SK-N-SH (cell line): ENCODE measurements around the gene TRPC4. TPM values are rescaled to one million over a fixed set of nuclear protein-coding genes. Genes with fewer than 3 reads are reported as not detected.

Source experiments
- ELF1 ChIP-seq: IDR thresholded peaks from 2 replicates; pipeline ENCODE4 v1.4.0; 2012
- EP300 ChIP-seq, 2 experiments: IDR thresholded peaks; 2 replicates each; pipeline versions ENCODE4 v1.4.0 to v1.6.1; 2012; ENCODE audit warnings: borderline replicate concordance in 1 of 2, low read depth in 1 of 2, low read length in 1 of 2
- FOSL2 ChIP-seq: IDR thresholded peaks from 2 replicates; pipeline ENCODE4 v1.4.0; 2012; ENCODE audit warnings: low read depth, mild to moderate bottlenecking, moderate library complexity, borderline replicate concordance
- FOXM1 ChIP-seq: IDR thresholded peaks from 2 replicates; pipeline ENCODE4 v1.4.0; 2012; ENCODE audit warnings: low read depth, mild to moderate bottlenecking
- GATA2 ChIP-seq: sonication (generic); formaldehyde crosslinking; IDR thresholded peaks from 2 replicates; pipeline ENCODE4 v1.5.0; 2020; ENCODE audit warnings: mild to moderate bottlenecking, missing genetic modification reagents
- JUND ChIP-seq: IDR thresholded peaks from 2 replicates; pipeline ENCODE4 v1.4.0; 2012
- MXI1 ChIP-seq: IDR thresholded peaks from 2 replicates; pipeline ENCODE4 v1.6.1; 2012; ENCODE audit warnings: mild to moderate bottlenecking, low read depth, low read length, improper control_type of control experiment
- NFIC ChIP-seq: IDR thresholded peaks from 2 replicates; pipeline ENCODE4 v1.4.0; 2012; ENCODE audit warnings: borderline replicate concordance
- NRF1 ChIP-seq: IDR thresholded peaks from 2 replicates; pipeline ENCODE4 v1.6.1; 2012; ENCODE audit warnings: low read depth, mild to moderate bottlenecking, low read length
- POLR2AphosphoS5 ChIP-seq: IDR thresholded peaks from 2 replicates; pipeline ENCODE4 v1.6.1; 2012; ENCODE audit warnings: low read depth, low read length
- RCOR1 ChIP-seq: fragments of 150-350 bp; IDR thresholded peaks from 2 replicates; pipeline ENCODE4 v1.6.1; 2017; ENCODE audit warnings: antibody characterized with exemption, low read length
- RFX5 ChIP-seq: IDR thresholded peaks from 2 replicates; pipeline ENCODE4 v1.6.1; 2012; ENCODE audit warnings: mild to moderate bottlenecking, improper control_type of control experiment, low read length
- SIN3A ChIP-seq: IDR thresholded peaks from 2 replicates; pipeline ENCODE4 v1.6.1; 2012; ENCODE audit warnings: low read depth, mild to moderate bottlenecking, low read length, moderate library complexity, borderline replicate concordance
- TCF12 ChIP-seq: IDR thresholded peaks from 2 replicates; pipeline ENCODE4 v1.4.0; 2012
- YY1 ChIP-seq: IDR thresholded peaks from 2 replicates; pipeline ENCODE4 v1.4.0; 2012; ENCODE audit warnings: low read depth, mild to moderate bottlenecking
- polyA plus RNA-seq, 3 experiments: library from polyadenylated mRNA; depleted of rRNA; stranded (reverse); fragments of >200 nt; gene quantifications; 2 replicates each; pipeline ENCODE4 v1.2.3, GENCODE V29; 2012
- TF ChIP-seq, protein P1 (sequence below): IDR thresholded peaks from 2 replicates; pipeline ENCODE4 v1.6.1; 2012; ENCODE audit warnings: mild to moderate bottlenecking, low read depth, low read length, moderate library complexity
- TF ChIP-seq, protein P2 (sequence below): IDR thresholded peaks from 2 replicates; pipeline ENCODE4 v1.4.0; 2012; ENCODE audit warnings: low read depth, borderline replicate concordance
- TF ChIP-seq, protein P3 (sequence below): IDR thresholded peaks from 2 replicates; pipeline ENCODE4; 2012
- TF ChIP-seq, protein P4 (sequence below): IDR thresholded peaks from 2 replicates; pipeline ENCODE4 v1.4.0; 2012; ENCODE audit warnings: low read depth, borderline replicate concordance

TRPC4 gene
- polyA plus RNA-seq, 1 of the 3 experiments (the other 2 are of a cell fraction): not detected

DNA sequence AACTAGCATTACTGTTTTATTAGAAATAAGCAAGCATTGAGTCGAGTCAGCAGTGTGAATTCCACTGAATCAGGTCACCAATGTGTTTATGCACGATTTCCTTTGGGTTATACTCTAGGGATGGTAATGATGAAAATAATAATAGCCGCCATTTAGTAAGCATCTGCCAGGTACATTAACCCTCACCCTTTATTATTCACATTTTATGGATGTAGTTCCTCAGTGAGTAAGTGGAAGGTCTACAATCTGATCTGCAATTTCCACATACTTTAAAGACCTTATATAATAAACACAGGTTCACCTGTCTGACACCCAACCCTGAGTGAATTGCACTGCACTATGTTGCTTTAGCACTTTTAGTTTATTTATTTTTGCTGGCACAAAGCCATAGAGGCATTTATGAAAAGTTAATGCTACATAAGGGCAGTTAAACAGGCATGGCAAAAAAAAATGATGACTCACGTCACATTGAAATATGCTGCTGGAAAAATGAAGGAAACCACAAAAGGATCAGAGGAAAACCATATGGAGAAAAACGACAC lies 122.4 kb downstream of the TRPC4 start (continued):
- TF ChIP-seq, protein P1, sequence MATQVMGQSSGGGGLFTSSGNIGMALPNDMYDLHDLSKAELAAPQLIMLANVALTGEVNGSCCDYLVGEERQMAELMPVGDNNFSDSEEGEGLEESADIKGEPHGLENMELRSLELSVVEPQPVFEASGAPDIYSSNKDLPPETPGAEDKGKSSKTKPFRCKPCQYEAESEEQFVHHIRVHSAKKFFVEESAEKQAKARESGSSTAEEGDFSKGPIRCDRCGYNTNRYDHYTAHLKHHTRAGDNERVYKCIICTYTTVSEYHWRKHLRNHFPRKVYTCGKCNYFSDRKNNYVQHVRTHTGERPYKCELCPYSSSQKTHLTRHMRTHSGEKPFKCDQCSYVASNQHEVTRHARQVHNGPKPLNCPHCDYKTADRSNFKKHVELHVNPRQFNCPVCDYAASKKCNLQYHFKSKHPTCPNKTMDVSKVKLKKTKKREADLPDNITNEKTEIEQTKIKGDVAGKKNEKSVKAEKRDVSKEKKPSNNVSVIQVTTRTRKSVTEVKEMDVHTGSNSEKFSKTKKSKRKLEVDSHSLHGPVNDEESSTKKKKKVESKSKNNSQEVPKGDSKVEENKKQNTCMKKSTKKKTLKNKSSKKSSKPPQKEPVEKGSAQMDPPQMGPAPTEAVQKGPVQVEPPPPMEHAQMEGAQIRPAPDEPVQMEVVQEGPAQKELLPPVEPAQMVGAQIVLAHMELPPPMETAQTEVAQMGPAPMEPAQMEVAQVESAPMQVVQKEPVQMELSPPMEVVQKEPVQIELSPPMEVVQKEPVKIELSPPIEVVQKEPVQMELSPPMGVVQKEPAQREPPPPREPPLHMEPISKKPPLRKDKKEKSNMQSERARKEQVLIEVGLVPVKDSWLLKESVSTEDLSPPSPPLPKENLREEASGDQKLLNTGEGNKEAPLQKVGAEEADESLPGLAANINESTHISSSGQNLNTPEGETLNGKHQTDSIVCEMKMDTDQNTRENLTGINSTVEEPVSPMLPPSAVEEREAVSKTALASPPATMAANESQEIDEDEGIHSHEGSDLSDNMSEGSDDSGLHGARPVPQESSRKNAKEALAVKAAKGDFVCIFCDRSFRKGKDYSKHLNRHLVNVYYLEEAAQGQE: no peak
- TF ChIP-seq GATA2 (CRISPR knock-in tag): no peak
- TF ChIP-seq RCOR1: no peak
- no peak for TF ChIP-seq SIN3A
- TF ChIP-seq NFIC: peak; percentile 29; the same call in 1 of the 2 replicates
- peak in 1 of 2 experiments; percentile 30; a peak in 1 of 4 replicates for TF ChIP-seq EP300 (IDR thresholded peaks at IDR 0.05; ENCODE audit: borderline replicate concordance in 1 of 2, low read depth in 1 of 2, low read length in 1 of 2)
- TF ChIP-seq, protein P2, sequence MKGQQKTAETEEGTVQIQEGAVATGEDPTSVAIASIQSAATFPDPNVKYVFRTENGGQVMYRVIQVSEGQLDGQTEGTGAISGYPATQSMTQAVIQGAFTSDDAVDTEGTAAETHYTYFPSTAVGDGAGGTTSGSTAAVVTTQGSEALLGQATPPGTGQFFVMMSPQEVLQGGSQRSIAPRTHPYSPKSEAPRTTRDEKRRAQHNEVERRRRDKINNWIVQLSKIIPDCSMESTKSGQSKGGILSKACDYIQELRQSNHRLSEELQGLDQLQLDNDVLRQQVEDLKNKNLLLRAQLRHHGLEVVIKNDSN: no peak
- no peak for TF ChIP-seq MXI1
- no peak for TF ChIP-seq FOXM1
- TF ChIP-seq ELF1: no peak
- TF ChIP-seq YY1: no peak
- no peak for TF ChIP-seq POLR2AphosphoS5
- TF ChIP-seq TCF12: peak; percentile 78
- peak; percentile 44 for TF ChIP-seq JUND
- TF ChIP-seq, protein P3, sequence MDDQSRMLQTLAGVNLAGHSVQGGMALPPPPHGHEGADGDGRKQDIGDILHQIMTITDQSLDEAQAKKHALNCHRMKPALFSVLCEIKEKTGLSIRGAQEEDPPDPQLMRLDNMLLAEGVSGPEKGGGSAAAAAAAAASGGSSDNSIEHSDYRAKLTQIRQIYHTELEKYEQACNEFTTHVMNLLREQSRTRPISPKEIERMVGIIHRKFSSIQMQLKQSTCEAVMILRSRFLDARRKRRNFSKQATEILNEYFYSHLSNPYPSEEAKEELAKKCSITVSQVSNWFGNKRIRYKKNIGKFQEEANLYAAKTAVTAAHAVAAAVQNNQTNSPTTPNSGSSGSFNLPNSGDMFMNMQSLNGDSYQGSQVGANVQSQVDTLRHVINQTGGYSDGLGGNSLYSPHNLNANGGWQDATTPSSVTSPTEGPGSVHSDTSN: peak; percentile 46
- no peak for TF ChIP-seq NRF1
- TF ChIP-seq, protein P4, sequence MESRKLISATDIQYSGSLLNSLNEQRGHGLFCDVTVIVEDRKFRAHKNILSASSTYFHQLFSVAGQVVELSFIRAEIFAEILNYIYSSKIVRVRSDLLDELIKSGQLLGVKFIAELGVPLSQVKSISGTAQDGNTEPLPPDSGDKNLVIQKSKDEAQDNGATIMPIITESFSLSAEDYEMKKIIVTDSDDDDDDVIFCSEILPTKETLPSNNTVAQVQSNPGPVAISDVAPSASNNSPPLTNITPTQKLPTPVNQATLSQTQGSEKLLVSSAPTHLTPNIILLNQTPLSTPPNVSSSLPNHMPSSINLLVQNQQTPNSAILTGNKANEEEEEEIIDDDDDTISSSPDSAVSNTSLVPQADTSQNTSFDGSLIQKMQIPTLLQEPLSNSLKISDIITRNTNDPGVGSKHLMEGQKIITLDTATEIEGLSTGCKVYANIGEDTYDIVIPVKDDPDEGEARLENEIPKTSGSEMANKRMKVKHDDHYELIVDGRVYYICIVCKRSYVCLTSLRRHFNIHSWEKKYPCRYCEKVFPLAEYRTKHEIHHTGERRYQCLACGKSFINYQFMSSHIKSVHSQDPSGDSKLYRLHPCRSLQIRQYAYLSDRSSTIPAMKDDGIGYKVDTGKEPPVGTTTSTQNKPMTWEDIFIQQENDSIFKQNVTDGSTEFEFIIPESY: no peak
- peak; percentile 16; the same call in 1 of the 2 replicates for TF ChIP-seq FOSL2
- TF ChIP-seq RFX5: no peak
